Heart left ventricle (tissue), 13 donors: ENCODE results near the gene PKNOX2.

Source experiments
- POLR2A ChIP-seq, 2 donors: fragments of 450-650 bp; IDR thresholded peaks; one replicate each; pipeline ENCODE4 v1.6.1; 2017; ENCODE audit warnings: antibody characterized with exemption in 2 of 2, mild to moderate bottlenecking in 2 of 2, moderate library complexity in 2 of 2
- TF ChIP-seq, protein P1 (sequence below), 12 donors: fragments of 200-600 bp; sonication (generic) in 4 of 12; IDR thresholded peaks; one replicate each; pipeline versions ENCODE4 v1.5.0 to v1.8.0; 2018 to 2022; ENCODE audit warnings: antibody characterized with exemption in 12 of 12, mild to moderate bottlenecking in 5 of 12
- donor health status: ischemic (EF 13 %, LVEDD 7.1; RV severe dilation, severe dysfunction).
- donor health status: DM: no; HTN: yes; CAD: no.
- donor health status: DM: no; HTN: no; CAD: no.
- donor health status: ischemic (EF 25% LVEDD 6.9; RV normal size, moderate dysfunction).
- donor health status: ischemic (EF 25% LVEDD 5.7; RV mildly dilated, moderate dysfunction).
- donor health status: ischemic (EF 35%, LVEDD 5.7; RV mildly dilated, moderate dysfunction).
- donor health status: nonischemic (EF 11% LVEDD 7.7; RV severe dilation, severe dysfunction).
- donor health status: DM: yes; HTN: yes; CAD: no.
- donor health status: PGD.
- donor health status: ischemic (EF 29% LVEDD 5.4; RV normal size, mild dysfunction).
- donor health status: nonischemic (EF 23%, LVEDD 6.1; RV moderate dilation, normal function).

DNA sequence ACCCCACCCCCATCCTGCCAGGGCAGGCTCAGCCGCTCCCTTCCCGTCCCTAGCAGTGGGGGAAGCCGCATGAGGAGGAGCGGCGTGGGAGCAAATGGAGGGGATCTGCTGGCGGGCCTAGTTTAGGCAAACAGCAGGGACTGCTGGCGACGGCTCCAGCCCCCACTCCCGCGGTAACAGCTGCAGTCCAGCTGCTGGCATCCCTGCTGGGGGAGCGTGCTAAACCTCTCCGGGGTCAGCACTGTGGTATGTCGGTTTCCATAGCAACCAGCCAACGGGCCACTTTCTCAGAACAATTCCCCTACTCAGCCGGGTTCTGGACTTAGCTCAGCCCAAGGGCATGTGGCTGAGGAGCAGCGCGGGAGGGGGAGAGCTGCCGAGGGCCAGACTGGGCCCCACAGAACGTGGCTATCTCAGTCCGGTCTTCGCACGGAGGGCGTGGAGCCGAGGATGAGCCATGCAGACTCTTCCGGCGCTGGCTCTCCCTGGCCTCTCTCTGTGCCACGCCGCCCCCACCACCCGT lies 98.8 kb downstream of the PKNOX2 start:
- TF ChIP-seq, protein P1, sequence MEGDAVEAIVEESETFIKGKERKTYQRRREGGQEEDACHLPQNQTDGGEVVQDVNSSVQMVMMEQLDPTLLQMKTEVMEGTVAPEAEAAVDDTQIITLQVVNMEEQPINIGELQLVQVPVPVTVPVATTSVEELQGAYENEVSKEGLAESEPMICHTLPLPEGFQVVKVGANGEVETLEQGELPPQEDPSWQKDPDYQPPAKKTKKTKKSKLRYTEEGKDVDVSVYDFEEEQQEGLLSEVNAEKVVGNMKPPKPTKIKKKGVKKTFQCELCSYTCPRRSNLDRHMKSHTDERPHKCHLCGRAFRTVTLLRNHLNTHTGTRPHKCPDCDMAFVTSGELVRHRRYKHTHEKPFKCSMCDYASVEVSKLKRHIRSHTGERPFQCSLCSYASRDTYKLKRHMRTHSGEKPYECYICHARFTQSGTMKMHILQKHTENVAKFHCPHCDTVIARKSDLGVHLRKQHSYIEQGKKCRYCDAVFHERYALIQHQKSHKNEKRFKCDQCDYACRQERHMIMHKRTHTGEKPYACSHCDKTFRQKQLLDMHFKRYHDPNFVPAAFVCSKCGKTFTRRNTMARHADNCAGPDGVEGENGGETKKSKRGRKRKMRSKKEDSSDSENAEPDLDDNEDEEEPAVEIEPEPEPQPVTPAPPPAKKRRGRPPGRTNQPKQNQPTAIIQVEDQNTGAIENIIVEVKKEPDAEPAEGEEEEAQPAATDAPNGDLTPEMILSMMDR (IDR thresholded peaks at IDR 0.05) = no peak
- TF ChIP-seq POLR2A (IDR thresholded peaks at IDR 0.05) = no peak
